ENCODE data around the gene SRGAP1. TPM values are rescaled to one million over a fixed set of nuclear protein-coding genes. Genes with fewer than 3 reads are reported as not detected.

SRGAP1 gene
- polyA plus RNA-seq, 4 donors: 2.2 to 8.5 (median 4.0) TPM

DNA sequence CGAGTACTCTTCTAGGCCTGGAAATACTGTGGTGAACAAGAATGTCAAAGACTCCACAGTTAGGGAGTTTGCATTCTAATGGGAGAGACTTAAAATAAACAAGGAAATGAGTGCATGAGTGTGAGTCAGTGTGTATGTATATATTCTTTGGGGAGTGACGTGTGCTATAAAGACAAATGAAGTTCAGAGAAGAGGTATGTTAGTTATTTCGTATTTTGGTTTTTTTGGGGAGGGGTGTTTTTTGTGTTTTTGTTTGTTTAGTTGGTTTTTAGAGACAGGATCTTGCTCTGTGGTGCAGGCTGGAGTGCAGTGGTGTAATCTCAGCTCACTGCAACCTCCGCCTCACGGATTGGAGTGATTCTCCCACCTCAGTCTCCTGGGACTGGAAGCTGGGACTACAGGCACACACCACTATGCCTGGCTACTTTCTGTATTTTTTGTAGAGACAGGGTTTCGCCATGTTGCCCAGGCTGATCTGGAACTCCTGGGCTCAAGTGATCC is 74.3 kb downstream of the SRGAP1 start:
- 63 to 72% (median 68%) methylated on average over 6 of the region's 6 CpGs for WGBS, 3 donors
- peak overlapping the region in 2 of 3 donors; percentile 77 to 91 for H3K27ac ChIP-seq (ENCODE audit: low read depth in 1 of 3, low read length in 2 of 3)
- no peaks in the 10 kb centered on the region for H3K27me3 ChIP-seq (ENCODE audit: control insufficient read depth in 3 of 3, insufficient read depth in 3 of 3, low read length in 3 of 3)
- FAIRE-seq: no peak
- H3K4me3 ChIP-seq (ENCODE audit: low read depth in 1 of 3, low read length in 3 of 3): no peak overlapping the region
- no peaks in the 10 kb centered on the region for H3K9me3 ChIP-seq (ENCODE audit: control insufficient read depth in 2 of 2, insufficient read depth in 1 of 2, low read depth in 1 of 2, low read length in 1 of 2)
- H3K36me3 ChIP-seq (ENCODE audit: control insufficient read depth in 3 of 3, insufficient read depth in 2 of 3, low read depth in 1 of 3, low read length in 3 of 3): no peaks in the 10 kb centered on the region
- H3K4me1 ChIP-seq (ENCODE audit: control insufficient read depth in 3 of 3, insufficient read depth in 2 of 3, low read depth in 1 of 3, low read length in 2 of 3): peaks cover 5 to 38% (median 23%) of the 10 kb centered on the region in 3 donors
- DNase-seq: peak in 1 of 2 donors; percentile 48

DNA sequence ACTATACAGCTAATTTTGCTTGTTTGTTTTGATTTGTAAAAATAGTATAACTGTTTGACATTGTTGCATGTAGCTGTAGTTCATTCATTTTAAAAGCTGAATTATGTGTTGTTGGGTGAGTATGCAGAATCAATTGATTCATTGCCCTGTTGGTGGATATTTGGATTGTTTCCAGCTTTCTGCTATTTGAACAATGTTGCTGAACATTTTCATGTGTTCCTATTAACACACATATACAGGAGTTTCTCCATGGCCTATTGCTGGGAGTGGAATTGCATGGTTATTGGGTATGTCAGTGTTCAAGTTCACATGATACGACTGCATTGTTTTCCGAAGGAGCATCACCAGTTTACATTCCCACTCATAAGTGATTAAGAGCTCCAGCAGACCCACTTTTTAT is 75.3 kb downstream of the SRGAP1 start:
- no peaks in the 10 kb centered on the region for H3K9me3 ChIP-seq (ENCODE audit: control insufficient read depth in 2 of 2, insufficient read depth in 1 of 2, low read depth in 1 of 2, low read length in 1 of 2)
- FAIRE-seq (no peak), DNase-seq (no peak)
- H3K27ac ChIP-seq (ENCODE audit: low read depth in 1 of 3, low read length in 2 of 3): no peak overlapping the region
- 97 to 100% (median 98%) methylated on average over 2 of the region's 2 CpGs for WGBS, 3 donors
- H3K36me3 ChIP-seq (ENCODE audit: control insufficient read depth in 3 of 3, insufficient read depth in 2 of 3, low read depth in 1 of 3, low read length in 3 of 3): no peaks in the 10 kb centered on the region
- H3K4me1 ChIP-seq (ENCODE audit: control insufficient read depth in 3 of 3, insufficient read depth in 2 of 3, low read depth in 1 of 3, low read length in 2 of 3): peaks cover 5 to 37% (median 23%) of the 10 kb centered on the region in 3 donors
- no peaks in the 10 kb centered on the region for H3K27me3 ChIP-seq (ENCODE audit: control insufficient read depth in 3 of 3, insufficient read depth in 3 of 3, low read length in 3 of 3)
- no peak overlapping the region for H3K4me3 ChIP-seq (ENCODE audit: low read depth in 1 of 3, low read length in 3 of 3)

DNA sequence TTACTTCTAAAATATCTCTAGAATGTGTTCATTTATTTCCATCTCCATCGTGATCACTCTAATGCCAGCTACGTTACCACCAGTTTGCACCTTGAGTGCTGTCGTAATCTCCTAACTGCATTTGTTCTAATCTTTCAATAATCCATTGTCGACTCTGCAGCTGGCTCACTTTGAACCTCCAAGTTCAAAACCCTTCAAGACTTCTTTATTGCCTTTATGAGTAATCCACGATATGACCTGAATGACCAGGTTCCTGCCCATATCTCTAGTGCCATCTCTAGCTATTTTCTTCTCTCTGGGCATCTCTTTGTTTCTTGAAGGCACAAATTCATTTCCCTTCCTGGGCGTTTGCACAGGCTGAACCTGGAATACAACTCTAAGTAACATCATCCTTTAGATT is 76.7 kb downstream of the SRGAP1 start:
- H3K4me1 ChIP-seq (ENCODE audit: control insufficient read depth in 3 of 3, insufficient read depth in 2 of 3, low read depth in 1 of 3, low read length in 2 of 3): peaks cover 5 to 25% (median 17%) of the 10 kb centered on the region in 3 donors
- no peaks in the 10 kb centered on the region for H3K27me3 ChIP-seq (ENCODE audit: control insufficient read depth in 3 of 3, insufficient read depth in 3 of 3, low read length in 3 of 3)
- no peak overlapping the region for H3K27ac ChIP-seq (ENCODE audit: low read depth in 1 of 3, low read length in 2 of 3)
- H3K4me3 ChIP-seq (ENCODE audit: low read depth in 1 of 3, low read length in 3 of 3): no peak overlapping the region
- DNase-seq (no peak), FAIRE-seq (no peak)
- 19 to 58% (median 45%) methylated on average over 6 of the region's 6 CpGs for WGBS, 3 donors
- H3K9me3 ChIP-seq (ENCODE audit: control insufficient read depth in 2 of 2, insufficient read depth in 1 of 2, low read depth in 1 of 2, low read length in 1 of 2): no peaks in the 10 kb centered on the region
- H3K36me3 ChIP-seq (ENCODE audit: control insufficient read depth in 3 of 3, insufficient read depth in 2 of 3, low read depth in 1 of 3, low read length in 3 of 3): no peaks in the 10 kb centered on the region

DNA sequence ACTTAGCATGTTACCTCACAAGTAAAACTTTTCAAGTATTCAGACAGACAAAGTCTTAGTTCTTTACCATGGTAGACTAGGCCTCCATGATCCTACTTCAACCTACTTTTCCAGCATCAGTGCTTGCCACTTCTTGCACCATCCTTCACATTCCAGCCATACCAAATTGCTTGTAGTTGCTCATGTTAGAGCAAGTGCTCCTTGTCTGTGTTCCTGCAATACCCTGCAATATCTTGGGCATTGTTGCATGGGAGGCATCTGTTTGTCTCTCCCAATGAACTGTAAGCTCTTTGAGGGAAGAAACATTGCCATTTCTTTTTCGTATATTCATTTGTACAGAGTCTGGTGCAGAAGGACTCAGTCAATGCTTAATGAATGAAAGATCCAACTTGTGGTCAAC is 78.0 kb downstream of the SRGAP1 start:
- DNase-seq (no peak), FAIRE-seq (no peak)
- Histone ChIP-seq H3K4me3 (ENCODE audit: low read depth in 1 of 3, low read length in 3 of 3) (no peak overlapping the region), H3K4me1 (ENCODE audit: control insufficient read depth in 3 of 3, insufficient read depth in 2 of 3, low read depth in 1 of 3, low read length in 2 of 3) (peaks cover 5 to 15% (median 6%) of the 10 kb centered on the region in 3 donors), H3K27ac (ENCODE audit: low read depth in 1 of 3, low read length in 2 of 3) (no peak overlapping the region), H3K27me3 (ENCODE audit: control insufficient read depth in 3 of 3, insufficient read depth in 3 of 3, low read length in 3 of 3) (no peaks in the 10 kb centered on the region), H3K36me3 (ENCODE audit: control insufficient read depth in 3 of 3, insufficient read depth in 2 of 3, low read depth in 1 of 3, low read length in 3 of 3) (no peaks in the 10 kb centered on the region), H3K9me3 (ENCODE audit: control insufficient read depth in 2 of 2, insufficient read depth in 1 of 2, low read depth in 1 of 2, low read length in 1 of 2) (no peaks in the 10 kb centered on the region)
- WGBS, 3 donors: 93 to 96% (median 96%) methylated on average over 1 of the region's 1 CpG

DNA sequence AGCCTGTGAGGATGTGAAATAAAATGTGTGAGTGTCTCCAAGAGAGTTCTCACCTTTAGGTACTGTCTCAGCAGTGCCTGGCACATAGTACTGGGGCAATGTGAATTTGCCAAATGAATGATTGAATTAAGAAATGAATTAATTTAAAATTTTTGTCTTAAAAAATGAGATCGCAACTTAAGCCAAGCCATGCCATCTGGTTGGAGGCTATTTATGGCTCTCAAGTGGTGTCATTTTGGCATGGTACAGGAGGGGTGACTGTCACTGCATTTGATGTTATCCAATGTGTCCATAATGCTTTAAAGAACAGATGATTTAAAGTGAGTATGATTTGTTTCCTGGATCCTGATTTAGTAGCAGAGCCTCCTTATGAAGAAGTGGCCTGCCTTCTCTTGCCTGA is 80.3 kb downstream of the SRGAP1 start:
- no peak for FAIRE-seq
- no peak overlapping the region for H3K4me3 ChIP-seq (ENCODE audit: low read depth in 1 of 3, low read length in 3 of 3)
- H3K4me1 ChIP-seq (ENCODE audit: control insufficient read depth in 3 of 3, insufficient read depth in 2 of 3, low read depth in 1 of 3, low read length in 2 of 3): peaks cover 0 to 3% (median 0%) of the 10 kb centered on the region in 3 donors
- DNase-seq: no peak
- H3K27me3 ChIP-seq (ENCODE audit: control insufficient read depth in 3 of 3, insufficient read depth in 3 of 3, low read length in 3 of 3): no peaks in the 10 kb centered on the region
- H3K9me3 ChIP-seq (ENCODE audit: control insufficient read depth in 2 of 2, insufficient read depth in 1 of 2, low read depth in 1 of 2, low read length in 1 of 2): no peaks in the 10 kb centered on the region
- no peak overlapping the region for H3K27ac ChIP-seq (ENCODE audit: low read depth in 1 of 3, low read length in 2 of 3)
- 8 to 91% (median 50%) methylated on average over 1 of the region's 1 CpG for WGBS, 3 donors
- no peaks in the 10 kb centered on the region for H3K36me3 ChIP-seq (ENCODE audit: control insufficient read depth in 3 of 3, insufficient read depth in 2 of 3, low read depth in 1 of 3, low read length in 3 of 3)

DNA sequence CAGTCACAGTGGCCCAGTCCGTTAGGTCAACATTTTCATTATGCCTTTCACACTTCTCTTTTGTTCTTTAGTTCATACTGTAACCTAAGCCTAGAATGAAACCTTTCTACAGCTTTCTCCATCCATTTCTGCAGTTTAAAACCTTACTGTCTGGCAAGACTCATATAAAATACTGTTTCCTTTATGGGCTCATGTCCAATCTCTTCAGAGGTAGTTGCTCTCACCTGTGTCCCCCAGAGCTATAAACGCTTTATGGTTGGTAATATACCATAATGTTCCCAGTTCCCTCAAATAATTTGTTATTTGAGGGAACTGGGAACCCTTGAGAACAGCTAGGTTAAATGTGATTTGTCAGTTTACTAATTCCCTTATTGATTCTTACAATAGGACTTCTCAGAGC is 83.0 kb downstream of the SRGAP1 start:
- H3K27me3 ChIP-seq (ENCODE audit: control insufficient read depth in 3 of 3, insufficient read depth in 3 of 3, low read length in 3 of 3): no peaks in the 10 kb centered on the region
- H3K27ac ChIP-seq (ENCODE audit: low read depth in 1 of 3, low read length in 2 of 3): no peak overlapping the region
- H3K9me3 ChIP-seq (ENCODE audit: control insufficient read depth in 2 of 2, insufficient read depth in 1 of 2, low read depth in 1 of 2, low read length in 1 of 2): no peaks in the 10 kb centered on the region
- no peaks in the 10 kb centered on the region for H3K36me3 ChIP-seq (ENCODE audit: control insufficient read depth in 3 of 3, insufficient read depth in 2 of 3, low read depth in 1 of 3, low read length in 3 of 3)
- no peak overlapping the region for H3K4me3 ChIP-seq (ENCODE audit: low read depth in 1 of 3, low read length in 3 of 3)
- H3K4me1 ChIP-seq (ENCODE audit: control insufficient read depth in 3 of 3, insufficient read depth in 2 of 3, low read depth in 1 of 3, low read length in 2 of 3): no peaks in the 10 kb centered on the region
- DNase-seq (no peak), FAIRE-seq (no peak)
- WGBS, 3 donors: 66 to 78% (median 66%) methylated on average over 2 of the region's 2 CpGs

DNA sequence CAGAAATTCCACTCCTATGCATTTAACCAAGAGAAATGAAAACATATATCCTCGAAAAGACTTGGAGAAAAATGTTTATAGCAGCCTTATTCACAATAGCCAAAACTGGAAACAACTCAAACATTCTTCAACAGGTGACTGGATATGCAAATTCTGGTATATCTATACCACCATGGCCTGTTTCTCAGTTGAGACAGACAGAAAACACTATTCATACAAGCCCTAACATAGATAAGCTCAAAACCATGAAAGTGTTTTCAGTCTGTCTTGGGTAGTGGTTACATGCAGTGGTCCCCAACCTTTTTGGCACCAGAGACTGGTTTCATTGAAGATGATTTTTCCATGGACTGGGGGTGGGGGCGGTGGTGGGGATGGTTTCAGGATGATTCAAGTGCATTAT is 83.8 kb downstream of the SRGAP1 start:
- Histone ChIP-seq H3K4me1 (ENCODE audit: control insufficient read depth in 3 of 3, insufficient read depth in 2 of 3, low read depth in 1 of 3, low read length in 2 of 3) (no peaks in the 10 kb centered on the region), H3K9me3 (ENCODE audit: control insufficient read depth in 2 of 2, insufficient read depth in 1 of 2, low read depth in 1 of 2, low read length in 1 of 2) (no peaks in the 10 kb centered on the region), H3K27me3 (ENCODE audit: control insufficient read depth in 3 of 3, insufficient read depth in 3 of 3, low read length in 3 of 3) (no peaks in the 10 kb centered on the region), H3K36me3 (ENCODE audit: control insufficient read depth in 3 of 3, insufficient read depth in 2 of 3, low read depth in 1 of 3, low read length in 3 of 3) (no peaks in the 10 kb centered on the region), H3K4me3 (ENCODE audit: low read depth in 1 of 3, low read length in 3 of 3) (no peak overlapping the region), H3K27ac (ENCODE audit: low read depth in 1 of 3, low read length in 2 of 3) (no peak overlapping the region)
- DNase-seq (no peak), FAIRE-seq (no peak)
- 79 to 91% (median 87%) methylated on average over 2 of the region's 2 CpGs for WGBS, 3 donors

DNA sequence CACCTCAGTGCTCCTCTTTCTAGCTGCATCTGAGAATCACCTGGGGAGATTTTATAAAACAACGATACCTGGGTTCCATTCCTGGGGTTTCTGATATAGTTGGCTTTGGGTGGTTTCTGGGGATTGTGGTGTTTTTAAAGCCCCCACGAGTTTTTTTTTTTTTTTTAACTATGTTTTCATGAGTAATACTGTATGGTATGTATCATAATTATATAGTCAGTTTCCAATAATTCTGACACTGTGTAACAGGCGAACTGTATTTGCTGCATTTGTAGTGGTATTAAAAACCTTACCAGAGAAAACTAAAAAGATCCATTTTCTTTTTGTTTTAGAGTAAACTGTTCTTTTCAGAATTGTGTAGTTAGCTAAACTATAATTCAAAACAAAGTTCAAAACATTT is 84.9 kb downstream of the SRGAP1 start:
- H3K36me3 ChIP-seq (ENCODE audit: control insufficient read depth in 3 of 3, insufficient read depth in 2 of 3, low read depth in 1 of 3, low read length in 3 of 3): no peaks in the 10 kb centered on the region
- 75 to 78% (median 78%) methylated on average over 3 of the region's 3 CpGs for WGBS, 3 donors

DNA sequence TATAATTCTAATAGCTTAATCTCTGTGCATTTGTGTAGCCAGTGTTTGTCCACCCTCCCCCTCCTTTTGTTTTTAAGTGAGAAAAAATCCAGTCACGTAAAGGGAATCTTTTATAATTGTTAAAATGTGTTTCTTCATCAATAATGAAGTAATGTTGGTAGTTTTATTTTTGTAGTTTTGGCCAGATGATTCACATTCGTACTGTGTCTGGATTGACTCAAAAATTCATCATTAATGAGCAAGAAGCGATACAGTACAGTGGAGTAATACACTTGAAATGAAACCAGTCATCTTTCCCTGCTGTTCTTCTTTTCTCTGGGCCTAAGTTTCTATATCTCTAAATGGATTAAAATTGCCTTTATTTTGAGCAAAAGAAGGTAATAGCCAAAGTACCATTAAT is 86.5 kb downstream of the SRGAP1 start:
- FAIRE-seq (no peak), DNase-seq (no peak)
- Histone ChIP-seq H3K27ac (ENCODE audit: low read depth in 1 of 3, low read length in 2 of 3) (no peak overlapping the region), H3K27me3 (ENCODE audit: control insufficient read depth in 3 of 3, insufficient read depth in 3 of 3, low read length in 3 of 3) (no peaks in the 10 kb centered on the region), H3K36me3 (ENCODE audit: control insufficient read depth in 3 of 3, insufficient read depth in 2 of 3, low read depth in 1 of 3, low read length in 3 of 3) (no peaks in the 10 kb centered on the region), H3K4me1 (ENCODE audit: control insufficient read depth in 3 of 3, insufficient read depth in 2 of 3, low read depth in 1 of 3, low read length in 2 of 3) (no peaks in the 10 kb centered on the region), H3K9me3 (ENCODE audit: control insufficient read depth in 2 of 2, insufficient read depth in 1 of 2, low read depth in 1 of 2, low read length in 1 of 2) (no peaks in the 10 kb centered on the region), H3K4me3 (ENCODE audit: low read depth in 1 of 3, low read length in 3 of 3) (no peak overlapping the region)
- WGBS, 3 donors: 66 to 92% (median 76%) methylated on average over 3 of the region's 3 CpGs

More for the DNA sequence above, 84.9 kb downstream of the SRGAP1 start:
- no peaks in the 10 kb centered on the region for H3K27me3 ChIP-seq (ENCODE audit: control insufficient read depth in 3 of 3, insufficient read depth in 3 of 3, low read length in 3 of 3)
- no peak overlapping the region for H3K4me3 ChIP-seq (ENCODE audit: low read depth in 1 of 3, low read length in 3 of 3)
- H3K9me3 ChIP-seq (ENCODE audit: control insufficient read depth in 2 of 2, insufficient read depth in 1 of 2, low read depth in 1 of 2, low read length in 1 of 2): no peaks in the 10 kb centered on the region
- DNase-seq: no peak
- H3K4me1 ChIP-seq (ENCODE audit: control insufficient read depth in 3 of 3, insufficient read depth in 2 of 3, low read depth in 1 of 3, low read length in 2 of 3): no peaks in the 10 kb centered on the region
- FAIRE-seq: no peak
- no peak overlapping the region for H3K27ac ChIP-seq (ENCODE audit: low read depth in 1 of 3, low read length in 2 of 3)

All from small intestine (tissue), 7 donors.